ENCODE results near the gene WBP1L. TPM values are rescaled to one million over a fixed set of nuclear protein-coding genes. Genes with fewer than 3 reads are reported as not detected.
"Not testable (repeated sequence)": the region's sequence is repeated elsewhere in the genome, so short reads cannot be mapped to it uniquely, and the experiment has no call there.

The WBP1L gene
- polyA plus RNA-seq, 4 donors: 15.2 to 38.8 (median 23.3) TPM

DNA sequence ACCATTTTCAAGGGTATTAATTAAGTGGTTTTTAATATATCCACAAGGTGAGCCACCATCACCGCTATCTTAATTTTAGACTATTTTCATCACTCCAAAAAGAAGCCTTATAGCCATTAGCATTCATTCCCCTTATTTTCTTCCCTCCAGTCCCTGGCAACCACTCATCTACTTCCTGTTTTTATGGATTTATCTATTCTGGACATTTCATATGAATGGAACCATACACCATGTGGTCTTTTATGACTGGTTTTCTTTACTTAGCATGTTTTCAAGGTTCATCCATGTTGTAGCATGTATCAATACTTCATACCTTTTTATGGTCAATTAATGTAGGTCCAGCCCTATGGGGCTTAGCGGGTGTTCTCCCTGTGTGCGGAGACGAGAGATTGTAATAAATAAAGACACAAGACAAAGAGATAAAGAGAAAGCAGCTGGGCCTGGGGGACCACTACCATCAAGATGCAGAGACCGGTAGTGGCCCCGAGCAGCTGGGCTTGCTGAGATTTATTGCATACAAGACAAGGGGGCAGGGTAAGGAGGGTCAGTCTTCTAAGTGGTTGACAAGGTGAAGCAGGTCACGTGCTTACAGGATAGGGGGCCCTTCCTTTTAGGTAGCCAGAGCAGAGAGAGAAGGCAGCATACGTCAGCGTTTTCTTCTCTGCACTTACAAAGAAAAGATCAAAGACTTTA, 14.6 kb downstream of the WBP1L start:
- Histone ChIP-seq H3K27me3 (ENCODE audit: control insufficient read depth in 3 of 3, insufficient read depth in 3 of 3, low read length in 3 of 3) (no peaks in the 10 kb centered on the region), H3K9me3 (ENCODE audit: control insufficient read depth in 2 of 2, insufficient read depth in 1 of 2, low read depth in 1 of 2, low read length in 1 of 2) (no peaks in the 10 kb centered on the region), H3K27ac (ENCODE audit: low read depth in 1 of 3, low read length in 2 of 3) (peak overlapping the region in 1 of 3 donors; percentile 49), H3K4me3 (ENCODE audit: low read depth in 1 of 3, low read length in 3 of 3) (no peak overlapping the region), H3K4me1 (ENCODE audit: control insufficient read depth in 3 of 3, insufficient read depth in 2 of 3, low read depth in 1 of 3, low read length in 2 of 3) (no peaks in the 10 kb centered on the region), H3K36me3 (ENCODE audit: control insufficient read depth in 3 of 3, insufficient read depth in 2 of 3, low read depth in 1 of 3, low read length in 3 of 3) (peaks cover 2 to 17% (median 2%) of the 10 kb centered on the region in 3 donors)
- DNase-seq (no peak), FAIRE-seq (no peak)
- WGBS, 3 donors: 70 to 91% (median 87%) methylated on average over 9 of the region's 9 CpGs

DNA sequence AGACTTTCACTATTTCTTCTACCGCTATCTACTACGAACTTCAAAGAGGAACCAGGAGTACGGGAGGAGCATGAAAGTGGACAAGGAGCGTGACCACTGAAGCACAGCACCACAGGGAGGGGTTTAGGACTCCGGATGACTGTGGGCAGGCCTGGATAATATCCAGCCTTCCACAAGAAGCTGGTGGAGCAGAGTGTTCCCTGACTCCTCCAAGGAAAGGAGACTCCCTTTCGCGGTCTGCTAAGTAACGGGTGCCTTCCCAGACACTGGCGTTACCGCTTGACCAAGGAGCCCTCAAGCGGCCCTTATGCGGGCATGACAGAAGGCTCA, 15.2 kb downstream of the WBP1L start:
- DNase-seq; H3K9me3 ChIP-seq (ENCODE audit: control insufficient read depth in 2 of 2, insufficient read depth in 1 of 2, low read depth in 1 of 2, low read length in 1 of 2); H3K27me3 ChIP-seq (ENCODE audit: control insufficient read depth in 3 of 3, insufficient read depth in 3 of 3, low read length in 3 of 3); H3K4me3 ChIP-seq (ENCODE audit: low read depth in 1 of 3, low read length in 3 of 3); H3K4me1 ChIP-seq (ENCODE audit: control insufficient read depth in 3 of 3, insufficient read depth in 2 of 3, low read depth in 1 of 3, low read length in 2 of 3); FAIRE-seq; H3K27ac ChIP-seq (ENCODE audit: low read depth in 1 of 3, low read length in 2 of 3): not testable (repeated sequence)
- H3K36me3 ChIP-seq (ENCODE audit: control insufficient read depth in 3 of 3, insufficient read depth in 2 of 3, low read depth in 1 of 3, low read length in 3 of 3): peaks cover 2 to 21% (median 5%) of the 10 kb centered on the region in 3 donors
- WGBS, 3 donors: 60 to 81% (median 63%) methylated on average over 5 to 7 of the region's 12 CpGs

DNA sequence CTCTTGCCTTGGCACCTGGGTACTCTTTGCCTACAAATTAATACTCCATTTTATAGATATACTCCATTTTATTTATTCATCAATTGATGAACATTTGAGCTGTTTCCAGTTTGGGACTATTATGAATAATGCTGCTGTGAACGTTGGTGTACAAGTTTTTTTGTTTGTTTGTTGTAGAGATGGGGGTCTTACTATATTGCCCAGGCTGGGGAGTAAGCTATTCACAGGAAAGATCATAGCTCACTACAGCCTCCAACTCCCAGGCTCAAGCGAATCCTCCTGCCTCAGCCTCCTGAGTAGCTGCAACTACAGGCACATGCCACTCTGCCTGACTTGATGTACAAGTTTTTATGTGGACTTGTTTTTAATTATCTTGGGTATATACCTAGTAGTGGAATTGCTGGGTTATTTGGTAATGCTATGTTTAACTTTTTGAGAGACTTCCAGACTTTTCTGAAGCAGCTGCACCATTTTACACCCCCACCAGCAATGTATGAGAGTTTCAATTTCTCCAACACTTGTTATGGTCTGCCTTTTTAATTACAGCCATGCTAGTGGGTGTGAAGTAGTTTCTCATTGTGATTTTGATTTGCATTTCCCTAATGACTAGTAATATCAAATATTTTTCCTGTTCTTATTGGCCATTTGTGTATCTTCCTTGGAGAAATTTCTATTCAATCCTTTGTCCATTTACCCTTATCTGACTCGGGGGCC, 15.9 kb downstream of the WBP1L start:
- Histone ChIP-seq H3K27me3 (ENCODE audit: control insufficient read depth in 3 of 3, insufficient read depth in 3 of 3, low read length in 3 of 3) (no peaks in the 10 kb centered on the region), H3K4me1 (ENCODE audit: control insufficient read depth in 3 of 3, insufficient read depth in 2 of 3, low read depth in 1 of 3, low read length in 2 of 3) (no peaks in the 10 kb centered on the region), H3K27ac (ENCODE audit: low read depth in 1 of 3, low read length in 2 of 3) (no peak overlapping the region), H3K9me3 (ENCODE audit: control insufficient read depth in 2 of 2, insufficient read depth in 1 of 2, low read depth in 1 of 2, low read length in 1 of 2) (no peaks in the 10 kb centered on the region), H3K4me3 (ENCODE audit: low read depth in 1 of 3, low read length in 3 of 3) (no peak overlapping the region), H3K36me3 (ENCODE audit: control insufficient read depth in 3 of 3, insufficient read depth in 2 of 3, low read depth in 1 of 3, low read length in 3 of 3) (peaks cover 2 to 20% (median 5%) of the 10 kb centered on the region in 3 donors)
- DNase-seq: no peak
- 90 to 96% (median 92%) methylated on average over 3 of the region's 3 CpGs for WGBS, 3 donors
- no peak for FAIRE-seq

DNA sequence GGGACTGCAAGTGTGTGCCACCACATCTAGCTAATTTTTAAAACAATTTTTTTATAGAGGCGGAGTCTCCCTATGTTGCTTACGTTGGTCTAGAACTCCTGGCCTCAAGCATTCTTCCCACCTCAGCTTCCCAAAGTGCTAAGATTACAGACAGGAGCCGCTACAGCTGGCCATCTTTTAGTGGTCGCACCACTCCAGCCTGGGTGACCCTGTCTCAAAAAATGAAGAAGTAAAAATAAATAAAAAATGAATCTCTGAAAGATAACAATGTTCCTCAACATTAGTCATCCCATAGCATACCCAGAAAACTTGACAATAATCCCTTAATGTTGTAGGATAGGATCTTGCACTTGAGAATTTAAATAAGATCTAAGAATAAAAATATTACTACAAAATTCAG, 18.2 kb downstream of the WBP1L start:
- no peak overlapping the region for H3K27ac ChIP-seq (ENCODE audit: low read depth in 1 of 3, low read length in 2 of 3)
- no peak for FAIRE-seq
- peaks cover 2 to 24% (median 10%) of the 10 kb centered on the region in 3 donors for H3K36me3 ChIP-seq (ENCODE audit: control insufficient read depth in 3 of 3, insufficient read depth in 2 of 3, low read depth in 1 of 3, low read length in 3 of 3)
- no peaks in the 10 kb centered on the region for H3K4me1 ChIP-seq (ENCODE audit: control insufficient read depth in 3 of 3, insufficient read depth in 2 of 3, low read depth in 1 of 3, low read length in 2 of 3)
- no peaks in the 10 kb centered on the region for H3K9me3 ChIP-seq (ENCODE audit: control insufficient read depth in 2 of 2, insufficient read depth in 1 of 2, low read depth in 1 of 2, low read length in 1 of 2)
- no peak overlapping the region for H3K4me3 ChIP-seq (ENCODE audit: low read depth in 1 of 3, low read length in 3 of 3)
- H3K27me3 ChIP-seq (ENCODE audit: control insufficient read depth in 3 of 3, insufficient read depth in 3 of 3, low read length in 3 of 3): no peaks in the 10 kb centered on the region
- WGBS, 3 donors: 94 to 98% (median 98%) methylated on average over 4 of the region's 4 CpGs
- no peak for DNase-seq

DNA sequence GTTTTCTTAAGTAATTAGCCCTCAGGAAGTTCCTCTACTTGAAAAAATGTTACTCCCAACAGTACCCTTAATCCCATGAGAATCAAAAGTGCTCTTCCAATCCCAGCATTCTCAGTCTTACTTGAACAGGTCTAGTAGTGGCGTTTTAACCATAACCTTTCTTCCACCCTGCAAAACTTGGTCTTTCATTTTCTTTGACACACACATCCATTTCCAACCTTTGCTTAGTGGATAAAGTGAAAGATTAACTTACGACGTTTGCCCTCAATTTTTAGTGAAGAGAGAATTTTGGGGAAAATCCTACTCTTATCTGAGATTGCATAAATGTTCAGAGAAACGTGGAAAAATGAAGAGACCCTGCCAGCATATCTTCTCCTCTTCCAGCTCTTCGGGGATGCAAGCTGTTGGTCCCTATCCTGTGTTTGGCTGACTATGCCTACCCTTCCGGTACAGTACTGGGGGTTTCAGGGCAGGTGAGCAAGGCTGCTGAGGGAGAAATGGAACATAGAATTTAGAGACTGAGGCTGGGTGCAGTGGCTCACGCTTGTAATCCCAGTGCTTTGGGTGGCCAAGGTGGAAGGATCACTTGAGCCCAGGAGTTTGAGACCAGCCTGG, 18.8 kb downstream of the WBP1L start:
- no peak overlapping the region for H3K27ac ChIP-seq (ENCODE audit: low read depth in 1 of 3, low read length in 2 of 3)
- FAIRE-seq (no peak), DNase-seq (no peak)
- 74 to 84% (median 83%) methylated on average over 7 of the region's 7 CpGs for WGBS, 3 donors
- no peak overlapping the region for H3K4me3 ChIP-seq (ENCODE audit: low read depth in 1 of 3, low read length in 3 of 3)
- H3K36me3 ChIP-seq (ENCODE audit: control insufficient read depth in 3 of 3, insufficient read depth in 2 of 3, low read depth in 1 of 3, low read length in 3 of 3): peaks cover 2 to 24% (median 10%) of the 10 kb centered on the region in 3 donors
- H3K27me3 ChIP-seq (ENCODE audit: control insufficient read depth in 3 of 3, insufficient read depth in 3 of 3, low read length in 3 of 3): no peaks in the 10 kb centered on the region
- H3K4me1 ChIP-seq (ENCODE audit: control insufficient read depth in 3 of 3, insufficient read depth in 2 of 3, low read depth in 1 of 3, low read length in 2 of 3): peaks cover 0 to 4% (median 0%) of the 10 kb centered on the region in 3 donors
- H3K9me3 ChIP-seq (ENCODE audit: control insufficient read depth in 2 of 2, insufficient read depth in 1 of 2, low read depth in 1 of 2, low read length in 1 of 2): no peaks in the 10 kb centered on the region

DNA sequence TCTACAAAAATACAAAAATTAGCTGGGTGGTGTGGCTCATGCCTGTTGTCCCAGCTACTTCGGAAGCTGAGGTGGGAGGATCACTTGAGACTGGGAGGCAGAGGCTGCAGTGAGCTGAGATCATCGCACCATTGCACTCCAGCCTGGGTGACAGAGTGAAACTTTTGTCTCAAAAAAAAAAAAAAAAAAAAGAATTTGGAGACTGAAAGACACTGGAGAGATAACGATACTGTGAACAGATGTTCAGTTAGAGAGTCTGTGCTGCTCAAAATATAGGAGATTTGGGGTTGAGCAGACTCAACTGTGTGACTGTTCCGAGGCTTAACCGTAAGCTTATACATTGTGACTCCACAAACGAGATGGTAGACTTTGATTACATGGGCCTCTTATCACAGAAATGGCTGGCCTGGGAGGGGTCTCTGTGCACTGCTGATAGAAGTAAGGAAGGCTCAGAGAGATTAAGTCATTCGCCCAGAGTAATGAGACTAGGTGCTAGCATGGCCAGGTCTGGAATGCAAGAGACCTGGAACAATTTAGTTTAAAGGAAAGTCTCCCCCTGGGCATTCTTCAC, 19.4 kb downstream of the WBP1L start:
- H3K9me3 ChIP-seq (ENCODE audit: control insufficient read depth in 2 of 2, insufficient read depth in 1 of 2, low read depth in 1 of 2, low read length in 1 of 2): no peaks in the 10 kb centered on the region
- FAIRE-seq: no peak
- no peak overlapping the region for H3K27ac ChIP-seq (ENCODE audit: low read depth in 1 of 3, low read length in 2 of 3)
- WGBS, 3 donors: 85 to 91% (median 90%) methylated on average over 7 of the region's 7 CpGs
- no peak overlapping the region for H3K4me3 ChIP-seq (ENCODE audit: low read depth in 1 of 3, low read length in 3 of 3)
- no peaks in the 10 kb centered on the region for H3K27me3 ChIP-seq (ENCODE audit: control insufficient read depth in 3 of 3, insufficient read depth in 3 of 3, low read length in 3 of 3)
- no peak for DNase-seq
- peaks cover 0 to 4% (median 0%) of the 10 kb centered on the region in 3 donors for H3K4me1 ChIP-seq (ENCODE audit: control insufficient read depth in 3 of 3, insufficient read depth in 2 of 3, low read depth in 1 of 3, low read length in 2 of 3)
- peaks cover 2 to 24% (median 10%) of the 10 kb centered on the region in 3 donors for H3K36me3 ChIP-seq (ENCODE audit: control insufficient read depth in 3 of 3, insufficient read depth in 2 of 3, low read depth in 1 of 3, low read length in 3 of 3)

DNA sequence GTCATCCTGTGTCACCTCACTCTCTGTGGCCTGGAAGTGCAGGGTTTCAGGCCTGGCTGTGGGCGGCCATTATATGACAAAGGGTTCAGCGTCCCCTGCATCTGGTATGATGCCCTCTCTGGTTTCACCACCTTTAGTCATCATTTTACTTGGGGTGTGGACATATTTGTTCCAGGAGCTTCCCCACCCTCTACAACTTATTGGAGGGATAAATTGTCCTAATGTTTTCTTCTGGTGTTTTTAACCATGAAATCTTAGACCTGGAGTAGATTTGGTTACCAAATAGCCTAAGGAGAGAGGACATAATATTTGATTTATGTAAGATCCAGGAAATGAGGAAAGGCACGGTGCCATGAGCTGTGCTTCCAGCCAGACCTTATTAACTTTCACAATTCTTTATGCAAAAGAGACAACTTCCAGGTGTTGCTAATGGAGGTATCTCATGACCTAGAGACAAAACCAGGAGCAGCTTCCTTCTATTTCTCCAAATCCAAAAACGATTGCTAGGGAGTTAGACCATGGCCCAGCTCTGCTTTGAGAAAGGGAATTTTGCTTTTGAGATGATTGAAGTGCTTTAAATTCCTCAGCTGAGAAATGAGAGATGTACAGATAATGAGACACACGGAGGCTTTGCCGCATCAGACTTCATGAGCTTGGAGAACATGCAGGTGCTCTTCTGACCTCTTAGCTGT, 20.9 kb downstream of the WBP1L start:
- Histone ChIP-seq H3K4me3 (ENCODE audit: low read depth in 1 of 3, low read length in 3 of 3) (no peak overlapping the region), H3K27me3 (ENCODE audit: control insufficient read depth in 3 of 3, insufficient read depth in 3 of 3, low read length in 3 of 3) (no peaks in the 10 kb centered on the region), H3K36me3 (ENCODE audit: control insufficient read depth in 3 of 3, insufficient read depth in 2 of 3, low read depth in 1 of 3, low read length in 3 of 3) (peaks cover 2 to 24% (median 10%) of the 10 kb centered on the region in 3 donors), H3K4me1 (ENCODE audit: control insufficient read depth in 3 of 3, insufficient read depth in 2 of 3, low read depth in 1 of 3, low read length in 2 of 3) (peaks cover 0 to 6% (median 3%) of the 10 kb centered on the region in 3 donors), H3K9me3 (ENCODE audit: control insufficient read depth in 2 of 2, insufficient read depth in 1 of 2, low read depth in 1 of 2, low read length in 1 of 2) (no peaks in the 10 kb centered on the region), H3K27ac (ENCODE audit: low read depth in 1 of 3, low read length in 2 of 3) (no peak overlapping the region)
- FAIRE-seq: no peak
- DNase-seq: no peak
- WGBS, 3 donors: 72 to 84% (median 82%) methylated on average over 6 of the region's 6 CpGs

DNA sequence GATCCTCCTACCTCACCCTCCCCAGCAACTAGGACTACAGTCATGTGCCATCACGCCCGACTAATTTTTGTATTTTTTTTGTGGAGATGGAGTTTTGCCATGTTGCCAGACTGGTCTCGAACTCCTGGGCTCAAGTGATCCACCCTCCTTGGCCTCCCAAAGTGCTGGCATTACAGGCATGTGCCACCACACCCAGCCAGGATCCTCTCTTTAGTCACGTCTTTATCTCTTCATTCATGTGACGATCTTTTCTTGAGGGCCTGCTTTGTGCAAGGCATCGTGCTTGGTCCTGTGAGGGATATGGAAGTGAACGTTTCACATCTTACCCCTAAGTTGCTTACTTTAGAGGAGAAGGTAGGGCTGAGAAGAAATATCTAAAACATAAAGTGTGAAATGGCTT, 21.6 kb downstream of the WBP1L start:
- Histone ChIP-seq H3K9me3 (ENCODE audit: control insufficient read depth in 2 of 2, insufficient read depth in 1 of 2, low read depth in 1 of 2, low read length in 1 of 2) (no peaks in the 10 kb centered on the region), H3K27ac (ENCODE audit: low read depth in 1 of 3, low read length in 2 of 3) (no peak overlapping the region), H3K4me1 (ENCODE audit: control insufficient read depth in 3 of 3, insufficient read depth in 2 of 3, low read depth in 1 of 3, low read length in 2 of 3) (peaks cover 0 to 7% (median 6%) of the 10 kb centered on the region in 3 donors), H3K36me3 (ENCODE audit: control insufficient read depth in 3 of 3, insufficient read depth in 2 of 3, low read depth in 1 of 3, low read length in 3 of 3) (peaks cover 2 to 24% (median 10%) of the 10 kb centered on the region in 3 donors), H3K4me3 (ENCODE audit: low read depth in 1 of 3, low read length in 3 of 3) (no peak overlapping the region), H3K27me3 (ENCODE audit: control insufficient read depth in 3 of 3, insufficient read depth in 3 of 3, low read length in 3 of 3) (no peaks in the 10 kb centered on the region)
- DNase-seq: no peak
- WGBS, 3 donors: 78 to 86% (median 81%) methylated on average over 7 of the region's 7 CpGs
- no peak for FAIRE-seq
